Gastroesophageal sphincter (tissue), 3 donors: ENCODE results near the gene MLST8.

Experiments
- POLR2A ChIP-seq, 2 donors: fragments of 450-650 bp; IDR thresholded peaks; one replicate each; pipeline ENCODE4 v1.6.1; 2017; ENCODE audit warnings: antibody characterized with exemption in 2 of 2, mild to moderate bottlenecking in 2 of 2, moderate library complexity in 1 of 2
- POLR2AphosphoS5 ChIP-seq: sonication (generic); formaldehyde crosslinking; IDR thresholded peaks from one replicate; pipeline ENCODE4 v1.6.1; 2017; ENCODE audit warnings: antibody characterized with exemption
- TF ChIP-seq, protein P1 (sequence below), 4 experiments: fragments of 200-600 bp in 2 of 4; fragments of 450-650 bp in 2 of 4; sonication (generic) in 1 of 4; IDR thresholded peaks; one replicate each; pipeline ENCODE4 v1.5.1; 2017 to 2019; ENCODE audit warnings: antibody characterized with exemption in 4 of 4, mild to moderate bottlenecking in 2 of 4, moderate library complexity in 2 of 4

DNA sequence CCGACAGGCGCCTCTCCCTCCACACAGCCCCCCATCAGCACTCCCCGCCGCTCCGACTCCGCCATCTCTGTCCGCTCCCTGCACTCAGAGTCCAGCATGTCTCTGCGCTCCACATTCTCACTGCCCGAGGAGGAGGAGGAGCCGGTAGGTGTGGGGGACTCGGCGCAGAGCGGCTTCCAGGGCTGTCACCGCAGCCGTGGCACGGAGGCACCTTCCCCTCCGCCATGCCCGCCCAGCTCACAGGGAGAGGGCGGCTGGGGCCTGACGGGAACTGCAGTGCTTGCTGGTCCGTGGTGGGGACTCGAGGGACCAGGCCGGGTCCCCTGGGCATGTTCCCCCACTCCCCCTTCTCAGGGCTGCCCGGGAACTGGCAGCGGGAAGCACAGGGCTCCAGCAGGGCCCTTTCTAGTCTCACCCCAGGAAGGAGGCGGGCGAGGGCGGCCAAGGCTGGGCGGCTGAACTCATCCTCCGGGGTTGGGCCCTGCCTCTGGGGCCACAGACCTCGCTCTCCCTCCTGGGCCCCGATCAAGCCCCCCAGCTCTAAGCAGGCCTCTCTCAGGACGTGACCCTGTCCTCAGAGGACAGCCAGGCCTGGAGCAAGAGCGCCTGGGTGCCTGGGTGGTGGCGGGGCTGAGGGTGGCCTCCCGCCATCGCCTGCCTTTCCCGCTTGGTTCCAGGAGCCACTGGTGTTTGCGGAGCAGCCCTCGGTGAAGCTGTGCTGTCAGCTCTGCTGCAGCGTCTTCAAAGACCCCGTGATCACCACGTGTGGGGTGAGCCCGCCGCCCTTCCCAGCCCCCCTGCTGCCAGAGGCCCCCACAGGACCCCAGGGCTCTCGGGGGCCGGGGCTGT, 34.4 kb upstream of the MLST8 start:
- peak in 1 of 2 donors; percentile 1 for TF ChIP-seq POLR2A (IDR thresholded peaks at IDR 0.05)
- TF ChIP-seq, protein P1, sequence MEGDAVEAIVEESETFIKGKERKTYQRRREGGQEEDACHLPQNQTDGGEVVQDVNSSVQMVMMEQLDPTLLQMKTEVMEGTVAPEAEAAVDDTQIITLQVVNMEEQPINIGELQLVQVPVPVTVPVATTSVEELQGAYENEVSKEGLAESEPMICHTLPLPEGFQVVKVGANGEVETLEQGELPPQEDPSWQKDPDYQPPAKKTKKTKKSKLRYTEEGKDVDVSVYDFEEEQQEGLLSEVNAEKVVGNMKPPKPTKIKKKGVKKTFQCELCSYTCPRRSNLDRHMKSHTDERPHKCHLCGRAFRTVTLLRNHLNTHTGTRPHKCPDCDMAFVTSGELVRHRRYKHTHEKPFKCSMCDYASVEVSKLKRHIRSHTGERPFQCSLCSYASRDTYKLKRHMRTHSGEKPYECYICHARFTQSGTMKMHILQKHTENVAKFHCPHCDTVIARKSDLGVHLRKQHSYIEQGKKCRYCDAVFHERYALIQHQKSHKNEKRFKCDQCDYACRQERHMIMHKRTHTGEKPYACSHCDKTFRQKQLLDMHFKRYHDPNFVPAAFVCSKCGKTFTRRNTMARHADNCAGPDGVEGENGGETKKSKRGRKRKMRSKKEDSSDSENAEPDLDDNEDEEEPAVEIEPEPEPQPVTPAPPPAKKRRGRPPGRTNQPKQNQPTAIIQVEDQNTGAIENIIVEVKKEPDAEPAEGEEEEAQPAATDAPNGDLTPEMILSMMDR (IDR thresholded peaks at IDR 0.05): no peak
- TF ChIP-seq POLR2AphosphoS5: no peak
